Epithelial cell of esophagus (primary cell): ENCODE data around the gene KRT10.
A peak's percentile ranks its signal among the peaks of the same experiment; 100 is the strongest.
"Not testable (repeated sequence)": the region's sequence is repeated elsewhere in the genome, so short reads cannot be mapped to it uniquely, and the experiment has no call there.

Experiments
- DNase-seq: peaks from one replicate; pipeline ENCODE4 v3.0.0; 2010; ENCODE audit warnings: low read depth
- H3K4me3 ChIP-seq: 2 replicates; pipeline ENCODE4 v1.5.1; 2011; ENCODE audit warnings: mild to moderate bottlenecking, low read length, control low read depth
- TF ChIP-seq, protein P1 (sequence below): IDR thresholded peaks from 2 replicates; pipeline ENCODE4 v1.5.1; 2011; ENCODE audit warnings: low read depth, mild to moderate bottlenecking, low read length, control low read depth, inconsistent platforms; ENCODE audit not compliant: insufficient read depth; ENCODE audit errors: missing control alignments

Gene KRT10

DNA sequence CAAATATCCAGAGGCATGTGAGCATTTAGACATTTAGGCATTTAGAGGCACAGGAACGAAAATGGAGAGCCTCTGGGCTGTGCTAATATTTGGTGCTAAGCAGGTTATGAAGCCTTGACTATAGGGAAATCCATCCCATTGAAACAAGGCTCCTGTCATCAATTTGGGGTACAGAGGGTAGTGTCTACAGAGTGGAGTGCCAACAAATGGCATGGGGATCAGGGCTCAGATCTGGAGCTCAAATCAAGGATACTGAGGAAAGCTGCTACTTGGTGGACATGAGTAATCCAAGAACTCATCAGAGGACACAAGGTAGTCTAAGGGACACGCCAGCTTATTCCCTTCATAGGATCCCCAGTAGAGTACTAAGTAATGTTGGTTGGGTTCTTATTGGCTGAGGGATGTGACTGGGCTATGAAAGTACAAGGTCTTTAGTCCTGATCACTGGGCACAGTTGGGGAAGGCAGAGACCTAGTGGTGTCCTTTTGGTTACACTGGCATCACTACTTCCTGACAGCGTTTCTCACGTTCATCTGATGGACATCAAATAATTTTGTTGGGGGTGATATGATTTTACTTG is 5.2 kb downstream of the KRT10 start:
- H3K4me3 ChIP-seq, result no peak overlapping the region
- no peak for DNase-seq
- TF ChIP-seq, protein P1, sequence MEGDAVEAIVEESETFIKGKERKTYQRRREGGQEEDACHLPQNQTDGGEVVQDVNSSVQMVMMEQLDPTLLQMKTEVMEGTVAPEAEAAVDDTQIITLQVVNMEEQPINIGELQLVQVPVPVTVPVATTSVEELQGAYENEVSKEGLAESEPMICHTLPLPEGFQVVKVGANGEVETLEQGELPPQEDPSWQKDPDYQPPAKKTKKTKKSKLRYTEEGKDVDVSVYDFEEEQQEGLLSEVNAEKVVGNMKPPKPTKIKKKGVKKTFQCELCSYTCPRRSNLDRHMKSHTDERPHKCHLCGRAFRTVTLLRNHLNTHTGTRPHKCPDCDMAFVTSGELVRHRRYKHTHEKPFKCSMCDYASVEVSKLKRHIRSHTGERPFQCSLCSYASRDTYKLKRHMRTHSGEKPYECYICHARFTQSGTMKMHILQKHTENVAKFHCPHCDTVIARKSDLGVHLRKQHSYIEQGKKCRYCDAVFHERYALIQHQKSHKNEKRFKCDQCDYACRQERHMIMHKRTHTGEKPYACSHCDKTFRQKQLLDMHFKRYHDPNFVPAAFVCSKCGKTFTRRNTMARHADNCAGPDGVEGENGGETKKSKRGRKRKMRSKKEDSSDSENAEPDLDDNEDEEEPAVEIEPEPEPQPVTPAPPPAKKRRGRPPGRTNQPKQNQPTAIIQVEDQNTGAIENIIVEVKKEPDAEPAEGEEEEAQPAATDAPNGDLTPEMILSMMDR, result no peak

DNA sequence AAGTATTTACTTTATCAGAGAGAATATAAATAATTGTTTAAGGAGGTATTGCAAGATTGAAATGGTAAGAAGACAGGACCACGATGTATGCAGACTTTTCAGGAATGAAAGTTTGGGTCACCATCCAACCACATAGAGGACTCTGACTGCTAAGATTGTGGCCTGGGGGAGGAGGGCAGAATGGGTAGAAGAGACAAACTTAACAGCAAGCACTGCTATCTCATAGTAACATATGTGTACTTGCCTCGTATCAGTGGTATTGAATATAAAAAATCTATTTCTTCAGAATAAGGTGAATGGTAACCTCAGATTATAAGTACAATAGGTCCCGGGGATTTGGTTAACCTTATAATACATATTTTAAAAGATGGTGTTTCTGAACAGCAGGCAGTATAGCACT is 5.8 kb downstream of the KRT10 start:
- no peak overlapping the region for H3K4me3 ChIP-seq
- TF ChIP-seq, protein P1, result no peak
- DNase-seq, result no peak

DNA sequence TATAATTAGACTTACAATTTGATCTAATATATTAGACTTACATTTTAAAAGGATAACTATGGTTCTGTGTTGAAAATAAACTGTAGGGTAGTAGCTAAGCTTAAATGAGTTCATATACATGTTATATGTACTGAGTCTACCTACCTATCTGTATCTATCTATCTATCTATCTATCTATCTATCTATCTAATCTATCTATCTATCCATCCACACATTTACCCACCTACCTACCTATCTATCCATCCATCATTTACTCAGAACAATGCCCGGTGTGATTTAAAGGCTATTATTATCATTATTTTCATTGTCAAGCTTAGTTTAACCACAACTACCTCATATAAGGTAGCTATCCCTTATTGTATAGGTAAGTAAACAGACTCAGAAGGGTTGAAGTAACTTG is 7.0 kb downstream of the KRT10 start:
- TF ChIP-seq, protein P1, result no peak
- no peak for DNase-seq
- no peak overlapping the region for H3K4me3 ChIP-seq

DNA sequence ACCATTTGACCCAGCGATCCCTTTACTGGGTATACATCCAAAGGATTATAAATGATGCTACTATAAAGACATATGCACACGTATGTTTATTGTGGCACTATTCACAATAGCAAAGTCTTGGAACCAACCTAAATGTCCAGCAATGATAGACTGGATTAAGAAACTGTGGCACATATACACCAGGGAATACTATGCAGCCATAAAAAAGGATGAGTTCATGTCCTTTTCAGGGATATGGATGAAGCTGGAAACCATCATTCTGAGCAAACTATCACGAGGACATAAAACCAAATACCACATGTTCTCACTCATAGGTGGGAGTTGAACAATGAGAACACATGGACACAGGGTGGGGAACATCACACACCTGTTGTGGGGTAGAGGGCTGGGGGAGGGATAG is 7.8 kb downstream of the KRT10 start:
- not testable (repeated sequence) for DNase-seq, H3K4me3 ChIP-seq

DNA sequence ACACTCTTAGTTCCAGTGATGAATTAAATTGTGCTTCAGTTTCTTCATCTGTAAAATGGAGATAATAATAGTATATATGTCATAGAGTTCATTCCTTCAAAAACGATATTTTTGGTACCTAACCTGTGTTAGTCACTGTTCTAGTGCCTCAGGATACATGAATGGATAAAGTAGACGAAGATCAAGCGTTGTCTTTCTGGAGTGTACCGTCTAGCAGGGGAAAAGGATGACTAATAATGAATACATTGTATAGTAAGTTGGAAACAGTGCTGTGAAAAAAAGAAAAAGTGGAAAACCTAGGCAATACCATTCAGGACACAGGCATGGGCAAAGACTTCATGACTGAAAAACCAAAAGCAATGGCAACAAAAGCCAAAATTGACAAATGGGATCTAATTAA is 8.6 kb downstream of the KRT10 start:
- no peak overlapping the region for H3K4me3 ChIP-seq
- TF ChIP-seq, protein P1, result no peak
- peak; percentile 91 for DNase-seq

DNA sequence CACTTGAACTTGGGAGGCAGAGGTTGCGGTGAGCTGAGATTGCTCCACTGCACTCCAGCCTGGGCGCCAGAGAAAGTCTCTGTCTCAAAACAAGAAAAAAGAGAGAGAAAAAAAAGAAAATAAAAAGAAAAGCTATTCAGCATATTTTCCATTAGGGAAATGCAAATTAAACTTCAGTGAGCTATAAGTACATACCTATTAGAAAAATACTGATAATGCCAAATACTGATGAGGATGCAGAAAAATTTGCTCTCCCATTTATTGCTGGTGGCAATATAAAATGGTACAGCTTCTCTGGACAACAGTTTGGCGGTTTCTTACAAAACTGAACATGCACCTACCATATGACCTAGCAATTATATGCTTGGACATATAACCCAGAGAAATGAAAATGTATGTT is 9.8 kb downstream of the KRT10 start:
- TF ChIP-seq, protein P1, result no peak
- no peak for DNase-seq
- no peak overlapping the region for H3K4me3 ChIP-seq

DNA sequence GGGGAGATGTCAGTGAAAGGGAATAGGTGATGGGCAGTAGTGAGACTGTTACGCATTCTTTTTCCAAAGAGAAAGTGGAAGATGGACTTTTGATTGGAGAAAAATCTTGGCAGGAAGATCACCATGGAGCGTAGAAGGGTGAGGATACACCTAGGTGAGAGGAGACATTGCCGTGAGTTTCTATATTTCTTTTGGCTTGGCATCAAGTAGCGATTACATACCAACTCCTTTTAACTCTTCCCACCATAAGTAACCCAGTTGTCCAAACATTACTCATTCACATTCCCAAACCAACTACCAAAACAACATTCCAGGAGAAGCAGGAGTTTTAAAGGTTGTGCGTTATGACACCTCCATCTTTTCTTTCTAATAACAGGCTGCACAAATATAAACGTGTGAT is 11.9 kb downstream of the KRT10 start:
- H3K4me3 ChIP-seq, result no peak overlapping the region
- TF ChIP-seq, protein P1, result no peak
- peak; percentile 91 for DNase-seq
